ENCODE measurements around the gene DLEC1. TPM values are rescaled to one million over a fixed set of nuclear protein-coding genes. Genes with fewer than 3 reads are reported as not detected.
A peak's percentile ranks its signal among the peaks of the same experiment; 100 is the strongest.

The DLEC1 gene
- total RNA-seq, 4 donors from 2014 or later = 0.18 to 2.2 (median 0.75) TPM

GRCh38 chr3:38017445-38018295, 21.3 kb upstream of the DLEC1 start:
- Histone ChIP-seq H3K27me3 (no peaks in the 10 kb centered on the region), H3K27ac (no peak overlapping the region), H3K4me1 (no peaks in the 10 kb centered on the region), H3K36me3 (peaks cover 0 to 42% (median 0%) of the 10 kb centered on the region in 3 donors), H3K4me3 (no peak overlapping the region), H3K9me3 (peaks cover 0 to 6% (median 0%) of the 10 kb centered on the region in 4 donors)
- peak in 1 of 3 donors; percentile 36 for DNase-seq
- TF ChIP-seq CTCF (IDR thresholded peaks at IDR 0.05) = no peak
- no peak for TF ChIP-seq POLR2A (IDR thresholded peaks at IDR 0.05)

- TF ChIP-seq POLR2A (IDR thresholded peaks at IDR 0.05) = no peak
- TF ChIP-seq CTCF (IDR thresholded peaks at IDR 0.05) = no peak
- Histone ChIP-seq H3K27me3 (no peaks in the 10 kb centered on the region), H3K4me1 (peaks cover 0 to 9% (median 0%) of the 10 kb centered on the region in 4 donors), H3K27ac (no peak overlapping the region), H3K9me3 (peaks cover 0 to 6% (median 0%) of the 10 kb centered on the region in 4 donors), H3K4me3 (no peak overlapping the region), H3K36me3 (peaks cover 0 to 42% (median 0%) of the 10 kb centered on the region in 3 donors)
- DNase-seq = peak in 1 of 3 donors; percentile 39
Measured at GRCh38 chr3:38018296-38019266, 20.4 kb upstream of the DLEC1 start.

GRCh38 chr3:38019658-38020341, 19.2 kb upstream of the DLEC1 start:
- Histone ChIP-seq H3K27ac (no peak overlapping the region), H3K4me3 (no peak overlapping the region), H3K27me3 (no peaks in the 10 kb centered on the region), H3K9me3 (peaks cover 0 to 6% (median 0%) of the 10 kb centered on the region in 4 donors), H3K36me3 (peaks cover 0 to 42% (median 0%) of the 10 kb centered on the region in 3 donors), H3K4me1 (peaks cover 0 to 11% (median 0%) of the 10 kb centered on the region in 4 donors)
- TF ChIP-seq POLR2A (IDR thresholded peaks at IDR 0.05) (no peak), CTCF (IDR thresholded peaks at IDR 0.05) (no peak)
- DNase-seq = peak in 1 of 3 donors; percentile 50

GRCh38 chr3:38020342-38020726, 18.7 kb upstream of the DLEC1 start:
- TF ChIP-seq CTCF (IDR thresholded peaks at IDR 0.05) (no peak), POLR2A (IDR thresholded peaks at IDR 0.05) (no peak)
- Histone ChIP-seq H3K4me1 (peaks cover 0 to 12% (median under 1%) of the 10 kb centered on the region in 4 donors), H3K27ac (no peak overlapping the region), H3K27me3 (no peaks in the 10 kb centered on the region), H3K36me3 (peaks cover 0 to 36% (median 0%) of the 10 kb centered on the region in 3 donors), H3K9me3 (peaks cover 0 to 6% (median 0%) of the 10 kb centered on the region in 4 donors), H3K4me3 (no peak overlapping the region)
- no peak for DNase-seq

- peak in 1 of 3 donors; percentile 42 for DNase-seq
- peaks cover 0 to 18% (median 3%) of the 10 kb centered on the region in 4 donors for H3K4me1 ChIP-seq
- TF ChIP-seq CTCF (IDR thresholded peaks at IDR 0.05) = no peak
- no peak for TF ChIP-seq POLR2A (IDR thresholded peaks at IDR 0.05)
- H3K4me3 ChIP-seq = no peak overlapping the region
- no peak overlapping the region for H3K27ac ChIP-seq
- peaks cover 0 to 30% (median 0%) of the 10 kb centered on the region in 3 donors for H3K36me3 ChIP-seq
- no peaks in the 10 kb centered on the region for H3K27me3 ChIP-seq
- H3K9me3 ChIP-seq = peaks cover 0 to 6% (median 0%) of the 10 kb centered on the region in 4 donors
Measured at GRCh38 chr3:38021196-38021595, 17.8 kb upstream of the DLEC1 start.
